HepG2 (cell line): Measurements from ENCODE around the gene DOC2A. TPM values are rescaled to one million over a fixed set of nuclear protein-coding genes. Genes with fewer than 3 reads are reported as not detected.

Source experiments
- CBX1 ChIP-seq: IDR thresholded peaks from one replicate; pipeline ENCODE4 v1.6.1; 2016; ENCODE audit warnings: antibody characterized with exemption, low read depth
- CBX2 ChIP-seq, 2 experiments: fragments of 200-600 bp in 1 of 2; sonication (generic); formaldehyde crosslinking in 1 of 2; IDR thresholded peaks; 2 replicates each; pipeline versions ENCODE4 v1.7.0 to v1.8.1; 2018 to 2022; ENCODE audit warnings: low read depth in 2 of 2, low read length in 1 of 2, mild to moderate bottlenecking in 1 of 2, missing genetic modification reagents in 1 of 2
- EEA1 ChIP-seq: sonication (generic); formaldehyde crosslinking; IDR thresholded peaks from 2 replicates; pipeline ENCODE4 v1.5.1; 2020; ENCODE audit warnings: mild to moderate bottlenecking, missing genetic modification reagents, borderline replicate concordance
- ESRRA ChIP-seq: sonication (generic); formaldehyde crosslinking; IDR thresholded peaks from 2 replicates; pipeline ENCODE4 v1.5.1; 2020; ENCODE audit warnings: mild to moderate bottlenecking, low read depth, missing genetic modification reagents
- IKZF1 ChIP-seq: fragments of 450-650 bp; IDR thresholded peaks from 2 replicates; pipeline ENCODE4 v1.7.1; 2016
- JARID2 ChIP-seq: sonication (generic); formaldehyde crosslinking; IDR thresholded peaks from 2 replicates; pipeline ENCODE4 v1.8.1; 2023; ENCODE audit warnings: missing genetic modification reagents, inconsistent platforms; ENCODE audit not compliant: insufficient replicate concordance
- KMT2A ChIP-seq: sonication (generic); formaldehyde crosslinking; IDR thresholded peaks from 2 replicates; pipeline ENCODE4 v1.4.0; 2020; ENCODE audit warnings: missing genetic modification reagents
- RFX3 ChIP-seq: IDR thresholded peaks from 2 replicates; pipeline ENCODE4 v1.6.1; 2016; ENCODE audit warnings: missing biosample characterization, missing genetic modification reagents
- TBP ChIP-seq: sonication (generic); formaldehyde crosslinking; IDR thresholded peaks from 2 replicates; pipeline ENCODE4 v1.5.0; 2020; ENCODE audit warnings: missing genetic modification reagents
- THYN1 ChIP-seq: sonication (generic); formaldehyde crosslinking; IDR thresholded peaks from 2 replicates; pipeline ENCODE4 v1.8.1; 2023; ENCODE audit warnings: low read depth, mild to moderate bottlenecking, moderate library complexity, missing genetic modification reagents, borderline replicate concordance
- ZBTB38 ChIP-seq: sonication (generic); formaldehyde crosslinking; IDR thresholded peaks from 2 replicates; pipeline ENCODE4 v1.5.1; 2020; ENCODE audit warnings: mild to moderate bottlenecking, missing genetic modification reagents
- ZBTB7A ChIP-seq: sonication (generic); formaldehyde crosslinking; IDR thresholded peaks from 2 replicates; pipeline ENCODE4 v1.8.0; 2022; ENCODE audit warnings: mild to moderate bottlenecking, missing genetic modification reagents
- ZNF576 ChIP-seq: sonication (generic); formaldehyde crosslinking; IDR thresholded peaks from 2 replicates; pipeline ENCODE4 v1.4.0; 2020; ENCODE audit warnings: mild to moderate bottlenecking, missing genetic modification reagents
- ZNF615 ChIP-seq: sonication (generic); formaldehyde crosslinking; IDR thresholded peaks from 2 replicates; pipeline ENCODE4 v1.5.0; 2020; ENCODE audit warnings: mild to moderate bottlenecking, missing genetic modification reagents, borderline replicate concordance
- ZNF790 ChIP-seq: sonication (generic); formaldehyde crosslinking; IDR thresholded peaks from 2 replicates; pipeline ENCODE4 v1.8.0; 2022; ENCODE audit warnings: missing genetic modification reagents, mild to moderate bottlenecking, borderline replicate concordance
- ZSCAN25 ChIP-seq: sonication (generic); formaldehyde crosslinking; IDR thresholded peaks from 2 replicates; pipeline ENCODE4 v1.8.0; 2022; ENCODE audit warnings: mild to moderate bottlenecking, missing genetic modification reagents
- polyA plus RNA-seq, 8 experiments: library from polyadenylated mRNA; depleted of rRNA in 3 of 8; stranded (reverse) in 7 of 8; unstranded in 1 of 8; fragments of >200 nt; fragmentation: Illumina TruSeq in 4 of 8; extraction: Trizol in 4 of 8; gene quantifications; 2 replicates each; pipeline versions ENCODE4 v1.2.1 to v1.2.3, GENCODE V29; 2011 to 2016; ENCODE audit warnings: low read depth in 4 of 8, missing spikeins in 1 of 8, mixed read lengths in 1 of 8; ENCODE audit not compliant: insufficient read depth in 1 of 8
- total RNA-seq, 5 experiments: library from RNA; depleted of rRNA; stranded (reverse); fragments of >200 nt; fragmentation: Illumina TruSeq; extraction: Trizol; gene quantifications; 2 replicates each; pipeline ENCODE4 v1.2.3, GENCODE V29; 2016; ENCODE audit warnings: low read depth in 1 of 5
- TF ChIP-seq, protein P1 (sequence below), 2 experiments: sonication (generic) in 1 of 2; formaldehyde crosslinking in 1 of 2; IDR thresholded peaks; 2 replicates each; pipeline versions ENCODE4 v1.4.0 to v1.6.1; 2016 to 2020; ENCODE audit warnings: borderline replicate concordance in 1 of 2, low read depth in 1 of 2, mild to moderate bottlenecking in 1 of 2, missing genetic modification reagents in 1 of 2
- TF ChIP-seq, protein P2 (sequence below): sonication (generic); formaldehyde crosslinking; IDR thresholded peaks from 2 replicates; pipeline ENCODE4 v1.8.0; 2022; ENCODE audit warnings: low read depth, missing genetic modification reagents
- TF ChIP-seq, protein P3 (sequence below): sonication (generic); formaldehyde crosslinking; IDR thresholded peaks from 2 replicates; pipeline ENCODE4 v1.4.0; 2020; ENCODE audit warnings: missing genetic modification reagents, borderline replicate concordance
- TF ChIP-seq, protein P4 (sequence below): sonication (generic); formaldehyde crosslinking; IDR thresholded peaks from 2 replicates; pipeline ENCODE4 v1.5.1; 2020; ENCODE audit warnings: mild to moderate bottlenecking, moderate library complexity, missing genetic modification reagents

The DOC2A gene
- total and polyA plus RNA-seq, 2 of the 13 experiments (the other 11 are each of a cell fraction or from before 2014, with no cell fraction given) = 0.15 to 0.55 TPM

DNA sequence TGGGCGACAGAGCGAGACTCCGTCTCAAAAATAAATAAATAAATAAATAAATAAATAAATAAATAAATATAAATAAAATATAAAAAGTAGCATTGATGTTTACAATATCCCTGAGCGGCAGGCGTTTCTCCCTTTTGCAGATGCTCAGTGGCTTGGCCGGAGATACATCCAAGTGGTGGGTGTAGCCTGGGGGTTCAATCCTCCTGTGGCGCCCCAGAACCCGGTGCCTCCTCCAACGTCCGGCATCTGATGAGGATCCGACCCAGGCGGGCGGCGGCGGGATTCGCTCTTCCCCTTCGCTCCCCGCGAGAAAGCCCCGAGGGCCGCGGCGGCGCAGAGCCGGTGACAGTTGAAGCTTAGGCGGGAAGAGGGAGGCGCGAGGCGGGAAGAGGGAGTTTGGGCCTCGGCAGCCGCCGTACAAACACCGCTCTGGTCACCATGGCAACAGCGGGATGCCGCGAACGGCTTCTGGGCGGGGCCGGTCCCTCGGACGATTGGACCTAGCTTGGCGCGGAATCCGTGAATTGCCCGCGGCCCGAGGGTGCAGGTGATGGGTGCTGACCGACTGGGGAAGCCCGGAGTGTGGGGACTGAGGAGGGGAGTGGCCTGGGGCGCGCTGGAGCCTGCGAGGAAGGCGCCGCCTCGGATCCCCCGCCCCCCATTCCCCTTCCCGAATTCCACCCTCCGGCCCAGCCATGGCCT lies 42.0 kb upstream of the DOC2A start (continued):
- TF ChIP-seq, protein P1, sequence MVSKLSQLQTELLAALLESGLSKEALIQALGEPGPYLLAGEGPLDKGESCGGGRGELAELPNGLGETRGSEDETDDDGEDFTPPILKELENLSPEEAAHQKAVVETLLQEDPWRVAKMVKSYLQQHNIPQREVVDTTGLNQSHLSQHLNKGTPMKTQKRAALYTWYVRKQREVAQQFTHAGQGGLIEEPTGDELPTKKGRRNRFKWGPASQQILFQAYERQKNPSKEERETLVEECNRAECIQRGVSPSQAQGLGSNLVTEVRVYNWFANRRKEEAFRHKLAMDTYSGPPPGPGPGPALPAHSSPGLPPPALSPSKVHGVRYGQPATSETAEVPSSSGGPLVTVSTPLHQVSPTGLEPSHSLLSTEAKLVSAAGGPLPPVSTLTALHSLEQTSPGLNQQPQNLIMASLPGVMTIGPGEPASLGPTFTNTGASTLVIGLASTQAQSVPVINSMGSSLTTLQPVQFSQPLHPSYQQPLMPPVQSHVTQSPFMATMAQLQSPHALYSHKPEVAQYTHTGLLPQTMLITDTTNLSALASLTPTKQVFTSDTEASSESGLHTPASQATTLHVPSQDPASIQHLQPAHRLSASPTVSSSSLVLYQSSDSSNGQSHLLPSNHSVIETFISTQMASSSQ (IDR thresholded peaks at IDR 0.05; ENCODE audit: low read depth) = no peak
- TF ChIP-seq, protein P1 (CRISPR knock-in tag; IDR thresholded peaks at IDR 0.05; ENCODE audit: borderline replicate concordance) = peak; percentile 77; the same call in 1 of the 2 replicates
- TF ChIP-seq THYN1 (no peak), TBP (CRISPR knock-in tag) (no peak), KMT2A (CRISPR knock-in tag) (peak; percentile 81), ZSCAN25 (CRISPR knock-in tag) (peak; percentile 87), ZBTB7A (CRISPR knock-in tag) (peak; percentile 88), EEA1 (CRISPR knock-in tag) (peak; percentile 83), RFX3 (CRISPR knock-in tag) (peak; percentile 100), CBX1 (peak; percentile 80), ZNF576 (CRISPR knock-in tag) (no peak), CBX2 (IDR thresholded peaks at IDR 0.05; ENCODE audit: low read depth, low read length) (no peak), CBX2 (CRISPR knock-in tag; IDR thresholded peaks at IDR 0.05; ENCODE audit: low read depth) (peak; percentile 87; the same call in 1 of the 2 replicates), ESRRA (CRISPR knock-in tag) (peak; percentile 75; the same call in 1 of the 2 replicates), ZNF790 (CRISPR knock-in tag) (peak; percentile 86; the same call in 1 of the 2 replicates), ZBTB38 (CRISPR knock-in tag) (peak; percentile 90; the same call in 1 of the 2 replicates), IKZF1 (no peak), JARID2 (CRISPR knock-in tag) (no peak), ZNF615 (CRISPR knock-in tag) (0 out of 2 replicates have a peak, but pooled peaks have one; percentile 51)
- TF ChIP-seq, protein P2, sequence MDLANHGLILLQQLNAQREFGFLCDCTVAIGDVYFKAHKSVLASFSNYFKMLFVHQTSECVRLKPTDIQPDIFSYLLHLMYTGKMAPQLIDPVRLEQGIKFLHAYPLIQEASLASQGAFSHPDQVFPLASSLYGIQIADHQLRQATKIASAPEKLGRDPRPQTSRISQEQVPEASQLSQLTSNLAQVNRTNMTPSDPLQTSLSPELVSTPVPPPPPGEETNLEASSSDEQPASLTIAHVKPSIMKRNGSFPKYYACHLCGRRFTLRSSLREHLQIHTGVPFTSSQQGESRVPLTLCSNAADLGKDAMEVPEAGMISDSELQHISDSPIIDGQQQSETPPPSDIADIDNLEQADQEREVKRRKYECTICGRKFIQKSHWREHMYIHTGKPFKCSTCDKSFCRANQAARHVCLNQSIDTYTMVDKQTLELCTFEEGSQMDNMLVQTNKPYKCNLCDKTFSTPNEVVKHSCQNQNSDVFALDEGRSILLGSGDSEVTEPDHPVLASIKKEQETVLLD (CRISPR knock-in tag) = peak; percentile 92
- TF ChIP-seq, protein P3, sequence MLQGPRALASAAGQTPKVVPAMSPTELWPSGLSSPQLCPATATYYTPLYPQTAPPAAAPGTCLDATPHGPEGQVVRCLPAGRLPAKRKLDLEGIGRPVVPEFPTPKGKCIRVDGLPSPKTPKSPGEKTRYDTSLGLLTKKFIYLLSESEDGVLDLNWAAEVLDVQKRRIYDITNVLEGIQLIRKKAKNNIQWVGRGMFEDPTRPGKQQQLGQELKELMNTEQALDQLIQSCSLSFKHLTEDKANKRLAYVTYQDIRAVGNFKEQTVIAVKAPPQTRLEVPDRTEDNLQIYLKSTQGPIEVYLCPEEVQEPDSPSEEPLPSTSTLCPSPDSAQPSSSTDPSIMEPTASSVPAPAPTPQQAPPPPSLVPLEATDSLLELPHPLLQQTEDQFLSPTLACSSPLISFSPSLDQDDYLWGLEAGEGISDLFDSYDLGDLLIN (CRISPR knock-in tag) = peak; percentile 100
- TF ChIP-seq, protein P4, sequence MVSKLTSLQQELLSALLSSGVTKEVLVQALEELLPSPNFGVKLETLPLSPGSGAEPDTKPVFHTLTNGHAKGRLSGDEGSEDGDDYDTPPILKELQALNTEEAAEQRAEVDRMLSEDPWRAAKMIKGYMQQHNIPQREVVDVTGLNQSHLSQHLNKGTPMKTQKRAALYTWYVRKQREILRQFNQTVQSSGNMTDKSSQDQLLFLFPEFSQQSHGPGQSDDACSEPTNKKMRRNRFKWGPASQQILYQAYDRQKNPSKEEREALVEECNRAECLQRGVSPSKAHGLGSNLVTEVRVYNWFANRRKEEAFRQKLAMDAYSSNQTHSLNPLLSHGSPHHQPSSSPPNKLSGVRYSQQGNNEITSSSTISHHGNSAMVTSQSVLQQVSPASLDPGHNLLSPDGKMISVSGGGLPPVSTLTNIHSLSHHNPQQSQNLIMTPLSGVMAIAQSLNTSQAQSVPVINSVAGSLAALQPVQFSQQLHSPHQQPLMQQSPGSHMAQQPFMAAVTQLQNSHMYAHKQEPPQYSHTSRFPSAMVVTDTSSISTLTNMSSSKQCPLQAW (CRISPR knock-in tag) = peak; percentile 98
